Measurements from ENCODE around the gene TRDN. TPM values are rescaled to one million over a fixed set of nuclear protein-coding genes. Genes with fewer than 3 reads are reported as not detected.

The TRDN gene, protein sequence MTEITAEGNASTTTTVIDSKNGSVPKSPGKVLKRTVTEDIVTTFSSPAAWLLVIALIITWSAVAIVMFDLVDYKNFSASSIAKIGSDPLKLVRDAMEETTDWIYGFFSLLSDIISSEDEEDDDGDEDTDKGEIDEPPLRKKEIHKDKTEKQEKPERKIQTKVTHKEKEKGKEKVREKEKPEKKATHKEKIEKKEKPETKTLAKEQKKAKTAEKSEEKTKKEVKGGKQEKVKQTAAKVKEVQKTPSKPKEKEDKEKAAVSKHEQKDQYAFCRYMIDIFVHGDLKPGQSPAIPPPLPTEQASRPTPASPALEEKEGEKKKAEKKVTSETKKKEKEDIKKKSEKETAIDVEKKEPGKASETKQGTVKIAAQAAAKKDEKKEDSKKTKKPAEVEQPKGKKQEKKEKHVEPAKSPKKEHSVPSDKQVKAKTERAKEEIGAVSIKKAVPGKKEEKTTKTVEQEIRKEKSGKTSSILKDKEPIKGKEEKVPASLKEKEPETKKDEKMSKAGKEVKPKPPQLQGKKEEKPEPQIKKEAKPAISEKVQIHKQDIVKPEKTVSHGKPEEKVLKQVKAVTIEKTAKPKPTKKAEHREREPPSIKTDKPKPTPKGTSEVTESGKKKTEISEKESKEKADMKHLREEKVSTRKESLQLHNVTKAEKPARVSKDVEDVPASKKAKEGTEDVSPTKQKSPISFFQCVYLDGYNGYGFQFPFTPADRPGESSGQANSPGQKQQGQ
- total RNA-seq (0.19 TPM), polyA plus RNA-seq (ENCODE audit: insufficient read depth, low read depth, low replicate concordance) (not detected)
- long read RNA-seq, donor 1 = 0 reads
- long read RNA-seq, donor 2 = 0 reads
- long read RNA-seq, donor 3 = 0 reads
- long read RNA-seq, donor 4, partial matches to known transcripts = 0 of 1 reads
- long read RNA-seq, donor 4, other reads (novel, unspliced or antisense) = 0 of 1 reads
- long read RNA-seq, donor 5 = 0 reads
- long read RNA-seq, donor 6 = 0 reads
- long read RNA-seq, donor 7 = 0 reads
- long read RNA-seq, donor 8 = 0 reads
- long read RNA-seq, donor 9 = 0 reads
- long read RNA-seq, donor 10 = 0 reads

DNA sequence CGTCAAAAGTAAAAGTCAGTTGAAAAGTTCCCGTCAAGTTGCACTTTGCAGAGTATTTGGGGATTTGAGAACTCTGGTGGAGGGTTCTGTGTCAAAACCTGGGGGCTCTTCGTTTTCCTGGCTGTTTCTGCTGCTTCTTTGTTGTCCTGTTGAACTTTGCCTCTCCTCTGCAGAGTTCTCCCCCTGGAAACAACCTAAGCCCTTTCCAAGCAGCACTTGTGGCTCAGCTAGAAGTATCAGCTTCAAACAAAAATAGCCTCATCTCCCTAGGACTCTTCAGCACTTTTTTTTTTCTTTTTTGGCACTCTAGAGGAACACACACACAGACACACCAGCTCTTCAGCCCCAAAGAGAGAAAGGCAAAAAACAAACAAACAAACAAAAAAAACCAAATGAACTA lies at the start of gene TRDN:
TRDN (minus strand) TSS at position 169 of the 400 bp plus-strand sequence. CDS start 175 bp downstream, outside the sequence.
- H3K9ac ChIP-seq (ENCODE audit: low read length in 3 of 3) = no peak within 1 kb of the TSS
- no peak for FAIRE-seq

DNA sequence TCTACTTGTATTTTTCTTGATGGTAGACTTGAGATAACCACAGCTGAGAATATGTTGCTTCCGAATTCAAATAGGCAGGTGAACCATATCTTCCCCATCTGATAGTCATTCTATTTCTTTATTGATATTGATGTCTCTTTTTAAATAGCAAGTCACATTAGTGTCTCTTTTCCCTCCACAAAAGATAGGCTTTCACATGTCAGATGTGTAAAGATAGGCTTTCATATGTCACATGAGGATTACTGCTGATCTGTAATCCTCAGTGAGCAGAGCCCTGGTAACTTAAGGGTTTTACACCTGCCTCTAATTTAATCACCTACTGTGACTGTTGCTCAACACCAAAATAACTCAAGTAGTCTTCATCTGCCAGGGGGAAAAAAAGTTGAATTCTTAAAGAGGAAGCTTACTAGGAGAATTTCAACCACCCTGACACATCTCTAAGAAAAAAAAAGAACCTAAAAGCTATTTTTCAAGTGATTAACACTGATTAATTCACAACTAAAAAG lies 45.3 kb upstream of the TRDN start:
- TF ChIP-seq, protein P1, sequence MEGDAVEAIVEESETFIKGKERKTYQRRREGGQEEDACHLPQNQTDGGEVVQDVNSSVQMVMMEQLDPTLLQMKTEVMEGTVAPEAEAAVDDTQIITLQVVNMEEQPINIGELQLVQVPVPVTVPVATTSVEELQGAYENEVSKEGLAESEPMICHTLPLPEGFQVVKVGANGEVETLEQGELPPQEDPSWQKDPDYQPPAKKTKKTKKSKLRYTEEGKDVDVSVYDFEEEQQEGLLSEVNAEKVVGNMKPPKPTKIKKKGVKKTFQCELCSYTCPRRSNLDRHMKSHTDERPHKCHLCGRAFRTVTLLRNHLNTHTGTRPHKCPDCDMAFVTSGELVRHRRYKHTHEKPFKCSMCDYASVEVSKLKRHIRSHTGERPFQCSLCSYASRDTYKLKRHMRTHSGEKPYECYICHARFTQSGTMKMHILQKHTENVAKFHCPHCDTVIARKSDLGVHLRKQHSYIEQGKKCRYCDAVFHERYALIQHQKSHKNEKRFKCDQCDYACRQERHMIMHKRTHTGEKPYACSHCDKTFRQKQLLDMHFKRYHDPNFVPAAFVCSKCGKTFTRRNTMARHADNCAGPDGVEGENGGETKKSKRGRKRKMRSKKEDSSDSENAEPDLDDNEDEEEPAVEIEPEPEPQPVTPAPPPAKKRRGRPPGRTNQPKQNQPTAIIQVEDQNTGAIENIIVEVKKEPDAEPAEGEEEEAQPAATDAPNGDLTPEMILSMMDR (IDR thresholded peaks at IDR 0.05; ENCODE audit: borderline replicate concordance, extremely low read depth, insufficient read depth) = no peak
- DNase-seq (no peak), FAIRE-seq (no peak)
- H3K36me3 ChIP-seq (ENCODE audit: control insufficient read depth in 2 of 3, insufficient read depth in 3 of 3, low read length in 3 of 3) = no peaks in the 10 kb centered on the region
- no peaks in the 10 kb centered on the region for H3K9me3 ChIP-seq (ENCODE audit: control insufficient read depth in 2 of 3, insufficient read depth in 1 of 3, low read length in 3 of 3)
- no peaks in the 10 kb centered on the region for H3K4me1 ChIP-seq (ENCODE audit: control insufficient read depth in 2 of 3, insufficient read depth in 2 of 3, low read depth in 1 of 3, low read length in 3 of 3)
- H3K27me3 ChIP-seq (ENCODE audit: control insufficient read depth, insufficient read depth, low read length) = no peaks in the 10 kb centered on the region
- H3K4me3 ChIP-seq (ENCODE audit: low read length in 3 of 3) = no peak overlapping the region
- intact Hi-C loops (cut with DNase I) = no loop called here
- no peak overlapping the region for H3K27ac ChIP-seq (ENCODE audit: low read depth in 2 of 2, low read length in 2 of 2)
- H3K9ac ChIP-seq (ENCODE audit: low read length in 3 of 3) = no peak overlapping the region

More for the DNA sequence above, at the start of gene TRDN:
- intact Hi-C loops (cut with DNase I) = no loop called here
- no peaks in the 10 kb centered on the region for H3K9me3 ChIP-seq (ENCODE audit: control insufficient read depth in 2 of 3, insufficient read depth in 1 of 3, low read length in 3 of 3)
- H3K27me3 ChIP-seq (ENCODE audit: control insufficient read depth, insufficient read depth, low read length) = no peaks in the 10 kb centered on the region
- H3K4me1 ChIP-seq (ENCODE audit: control insufficient read depth in 2 of 3, insufficient read depth in 2 of 3, low read depth in 1 of 3, low read length in 3 of 3) = peaks cover 0 to 7% (median 0%) of the 10 kb centered on the region in 3 donors
- no peak within 1 kb of the TSS for H3K27ac ChIP-seq (ENCODE audit: low read depth in 2 of 2, low read length in 2 of 2)
- no peak within 1 kb of the TSS for H3K4me3 ChIP-seq (ENCODE audit: low read length in 3 of 3)
- DNase-seq = peak in 3 of 5 donors; percentile 10 to 49 (median 29)
- no peaks in the 10 kb centered on the region for H3K36me3 ChIP-seq (ENCODE audit: control insufficient read depth in 2 of 3, insufficient read depth in 3 of 3, low read length in 3 of 3)
- TF ChIP-seq, protein P1 (IDR thresholded peaks at IDR 0.05; ENCODE audit: borderline replicate concordance, extremely low read depth, insufficient read depth) = no peak

DNA sequence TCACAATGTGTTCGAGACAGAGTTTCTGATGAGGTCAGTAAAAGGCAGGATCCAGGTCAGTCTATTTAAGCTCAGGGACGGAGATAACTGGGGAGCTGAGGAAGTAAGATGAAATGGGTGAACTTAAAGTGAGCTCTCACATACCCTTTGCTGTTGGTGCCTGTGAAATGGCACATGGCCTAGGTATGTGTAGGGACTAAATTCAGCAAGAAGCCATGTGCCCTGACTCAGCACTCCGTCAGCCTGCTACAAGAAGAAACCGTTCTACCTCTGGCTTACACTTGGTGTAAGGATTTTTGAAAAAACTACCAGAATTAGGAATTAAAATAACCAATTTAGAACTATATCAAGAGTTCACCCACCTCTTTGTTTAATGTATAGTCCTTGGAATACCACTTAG lies 41.1 kb upstream of the TRDN start:
- H3K9ac ChIP-seq (ENCODE audit: low read length in 3 of 3) = no peak overlapping the region
- no peak overlapping the region for H3K27ac ChIP-seq (ENCODE audit: low read depth in 2 of 2, low read length in 2 of 2)
- no peaks in the 10 kb centered on the region for H3K4me1 ChIP-seq (ENCODE audit: control insufficient read depth in 2 of 3, insufficient read depth in 2 of 3, low read depth in 1 of 3, low read length in 3 of 3)
- no peaks in the 10 kb centered on the region for H3K9me3 ChIP-seq (ENCODE audit: control insufficient read depth in 2 of 3, insufficient read depth in 1 of 3, low read length in 3 of 3)
- intact Hi-C loops (cut with DNase I) = no loop called here
- H3K36me3 ChIP-seq (ENCODE audit: control insufficient read depth in 2 of 3, insufficient read depth in 3 of 3, low read length in 3 of 3) = no peaks in the 10 kb centered on the region
- DNase-seq = no peak
- no peak for FAIRE-seq
- TF ChIP-seq, protein P1 (IDR thresholded peaks at IDR 0.05; ENCODE audit: borderline replicate concordance, extremely low read depth, insufficient read depth) = no peak
- H3K4me3 ChIP-seq (ENCODE audit: low read length in 3 of 3) = no peak overlapping the region
- no peaks in the 10 kb centered on the region for H3K27me3 ChIP-seq (ENCODE audit: control insufficient read depth, insufficient read depth, low read length)
